GM19193 (cell line): Measurements from ENCODE around the gene SLC17A3.

Source experiments
- POLR2A ChIP-seq: IDR thresholded peaks from 4 replicates; pipeline ENCODE4 v1.6.1; 2011; ENCODE audit not compliant: insufficient read depth, insufficient read length; ENCODE audit errors: extremely low read depth

SLC17A3 gene

GRCh38 chr6:25874118-25874517, at the start of gene SLC17A3:
TSS of gene SLC17A3 (minus strand) at chr6:25874243. CDS start at chr6:25868387, 5,856 bp downstream.
- TF ChIP-seq POLR2A = no peak

- TF ChIP-seq POLR2A = no peak
Observed at GRCh38 chr6:25922301-25922700, 48.3 kb upstream of the SLC17A3 start.

- no peak for TF ChIP-seq POLR2A
Observed at GRCh38 chr6:25921525-25922203, 47.6 kb upstream of the SLC17A3 start.

- no peak for TF ChIP-seq POLR2A
Observed at GRCh38 chr6:25919657-25920056, 45.6 kb upstream of the SLC17A3 start.

GRCh38 chr6:25918083-25918683, 44.1 kb upstream of the SLC17A3 start:
- no peak for TF ChIP-seq POLR2A

- TF ChIP-seq POLR2A = no peak
Observed at GRCh38 chr6:25916789-25917490, 42.9 kb upstream of the SLC17A3 start.

GRCh38 chr6:25916330-25916729, 42.3 kb upstream of the SLC17A3 start:
- no peak for TF ChIP-seq POLR2A

GRCh38 chr6:25913741-25914140, 39.7 kb upstream of the SLC17A3 start:
- no peak for TF ChIP-seq POLR2A

- TF ChIP-seq POLR2A = no peak
Observed at GRCh38 chr6:25911351-25911750, 37.3 kb upstream of the SLC17A3 start.

GRCh38 chr6:25907475-25908014, 33.5 kb upstream of the SLC17A3 start:
- no peak for TF ChIP-seq POLR2A

- TF ChIP-seq POLR2A = no peak
Observed at GRCh38 chr6:25903467-25904099, 29.5 kb upstream of the SLC17A3 start.

GRCh38 chr6:25902071-25902470, 28.0 kb upstream of the SLC17A3 start:
- no peak for TF ChIP-seq POLR2A

- TF ChIP-seq POLR2A = no peak
Observed at GRCh38 chr6:25900843-25901242, 26.8 kb upstream of the SLC17A3 start.

GRCh38 chr6:25899580-25900408, 25.8 kb upstream of the SLC17A3 start:
- TF ChIP-seq POLR2A = no peak
